Placental epithelial cell (primary cell): ENCODE data around the gene JARID2. TPM values are rescaled to one million over a fixed set of nuclear protein-coding genes. Genes with fewer than 3 reads are reported as not detected.

Source experiments
- small RNA-seq: library from RNA; depleted of rRNA; stranded (forward); fragments of <200 nt; gene quantifications from one replicate; pipeline ENCODE3, GENCODE V24; 2012
- total RNA-seq: library from RNA; depleted of rRNA; stranded (reverse); fragments of >200 nt; gene quantifications from 2 replicates; pipeline ENCODE4 v1.2.3, GENCODE V29; 2012

The JARID2 gene
- 17.4 and 20.4 TPM in 2 replicates for total RNA-seq

GRCh38 chr6:15245361-15246216, at the start of gene JARID2:
JARID2 (plus strand) TSS chr6:15246069; CDS start chr6:15246540, 471 bp downstream.

Small RNA genes lying within 50 kb of the gene (small RNA-seq; reads per million reads assigned to genes)
- not detected for gene RF00001
- not detected for gene RNU6-522P
- gene RNU6-645P: not detected
